ENCODE measurements around the gene HECW1.

- TF ChIP-seq LEF1 (IDR thresholded peaks at IDR 0.05; ENCODE audit: borderline replicate concordance) (no peak), FOXM1 (IDR thresholded peaks at IDR 0.05; ENCODE audit: borderline replicate concordance) (no peak), FOXA1 (IDR thresholded peaks at IDR 0.05) (no peak), BHLHE40 (IDR thresholded peaks at IDR 0.05; ENCODE audit: borderline replicate concordance) (no peak), HDGF (IDR thresholded peaks at IDR 0.05; ENCODE audit: borderline replicate concordance) (no peak)
Observed at GRCh38 chr7:43569424-43569823, 457.0 kb downstream of the HECW1 start.

Data from HEK293T (cell line).